ENCODE data around the gene SND1. TPM values are rescaled to one million over a fixed set of nuclear protein-coding genes. Genes with fewer than 3 reads are reported as not detected.
A peak's percentile ranks its signal among the peaks of the same experiment; 100 is the strongest.

SND1 gene
- total RNA-seq, 2 experiments from 2014 or later, result 169 to 174 TPM

DNA sequence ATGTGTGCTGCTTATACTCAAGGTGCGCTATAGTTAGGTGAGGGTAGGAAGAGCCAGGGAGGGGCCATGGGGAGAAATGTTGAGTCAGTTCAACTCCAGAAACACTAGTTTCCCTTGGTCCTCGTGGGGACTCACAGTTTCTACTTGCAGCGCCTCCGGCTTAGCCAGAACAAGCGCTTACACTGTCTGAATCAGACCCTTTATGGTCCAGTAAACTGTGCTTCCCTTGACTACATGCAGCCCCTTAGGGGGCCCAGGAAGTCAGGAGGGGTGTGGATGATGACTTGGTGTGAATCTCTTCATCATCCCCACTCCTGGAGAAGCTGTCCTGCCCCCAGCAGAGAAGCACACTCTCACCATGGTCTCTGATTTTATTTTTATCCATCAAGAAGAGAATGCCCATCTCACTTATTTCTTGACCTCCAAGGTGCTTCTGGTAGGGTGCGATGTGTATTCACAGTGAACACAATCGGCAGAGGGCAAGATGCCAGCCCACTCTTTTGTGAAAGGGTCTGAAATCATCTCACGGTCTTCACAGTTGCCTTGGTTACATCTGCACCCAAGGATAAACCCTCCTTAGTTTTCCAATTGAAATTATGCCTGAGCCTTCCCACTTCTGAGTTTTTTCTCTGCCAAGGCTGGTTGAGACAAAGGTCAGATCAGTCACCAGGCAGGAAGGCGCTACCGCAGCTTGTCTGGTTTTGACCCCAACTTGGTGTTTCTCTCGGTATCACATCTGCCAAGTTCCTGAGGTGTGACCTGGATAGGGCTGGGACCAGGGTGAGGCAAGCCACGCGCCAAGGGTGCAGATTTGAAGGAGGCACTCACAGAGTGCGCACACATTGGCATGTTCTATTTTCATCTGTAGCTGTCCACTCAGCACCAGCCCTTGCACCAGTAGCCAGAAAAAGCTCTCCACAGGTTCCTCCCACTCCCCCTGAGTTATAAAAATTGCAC, 441.9 kb downstream of the SND1 start:
- Mint-ChIP-seq H3K27me3 (ENCODE audit: low read depth) (no peaks in the 10 kb centered on the region), H3K9me3 (ENCODE audit: insufficient read depth) (no peaks in the 10 kb centered on the region), H3K4me1 (ENCODE audit: low read depth) (peaks cover 3% of the 10 kb centered on the region), H3K36me3 (ENCODE audit: low read depth) (peaks cover 35% of the 10 kb centered on the region), H3K4me3 (no peak overlapping the region), H3K27ac (no peak overlapping the region)
- ChIA-PET CTCF (no interaction called here), POLR2A (interaction anchor here (1.5 kb wide), 1 partner anchor 10 kb away, joined by 3 read pairs; no protein-coding TSS in a partner anchor)
- DNase-seq (no peak), ATAC-seq (no peak)

DNA sequence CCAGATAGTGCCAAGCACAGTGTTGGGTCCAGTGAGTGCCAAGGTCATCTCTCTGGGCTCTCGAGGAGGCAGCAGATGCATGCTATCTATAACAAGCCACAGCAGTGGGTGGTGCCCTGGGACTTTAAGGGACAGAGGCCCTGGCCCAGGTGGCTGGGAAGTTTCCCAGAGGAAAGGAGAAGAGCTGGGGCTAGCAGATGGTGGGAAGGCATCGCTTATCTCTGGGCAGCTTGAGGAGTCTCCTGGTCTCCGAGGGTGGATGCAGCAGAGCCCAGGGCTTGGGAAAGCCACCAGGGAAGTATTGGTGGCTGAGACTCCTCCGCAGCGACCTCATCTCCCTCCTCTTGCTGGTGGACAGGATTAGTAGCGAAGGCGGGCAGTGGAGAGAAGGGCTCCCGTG, 442.7 kb downstream of the SND1 start:
- Mint-ChIP-seq H3K4me3 (no peak overlapping the region), H3K4me1 (ENCODE audit: low read depth) (peaks cover 8% of the 10 kb centered on the region), H3K27ac (peak overlapping the region; percentile 50), H3K9me3 (ENCODE audit: insufficient read depth) (no peaks in the 10 kb centered on the region), H3K36me3 (ENCODE audit: low read depth) (peaks cover 31% of the 10 kb centered on the region), H3K27me3 (ENCODE audit: low read depth) (no peaks in the 10 kb centered on the region)
- CTCF ChIA-PET, result no interaction called here
- POLR2A ChIA-PET, result no interaction called here
- no peak for DNase-seq
- no peak for ATAC-seq

DNA sequence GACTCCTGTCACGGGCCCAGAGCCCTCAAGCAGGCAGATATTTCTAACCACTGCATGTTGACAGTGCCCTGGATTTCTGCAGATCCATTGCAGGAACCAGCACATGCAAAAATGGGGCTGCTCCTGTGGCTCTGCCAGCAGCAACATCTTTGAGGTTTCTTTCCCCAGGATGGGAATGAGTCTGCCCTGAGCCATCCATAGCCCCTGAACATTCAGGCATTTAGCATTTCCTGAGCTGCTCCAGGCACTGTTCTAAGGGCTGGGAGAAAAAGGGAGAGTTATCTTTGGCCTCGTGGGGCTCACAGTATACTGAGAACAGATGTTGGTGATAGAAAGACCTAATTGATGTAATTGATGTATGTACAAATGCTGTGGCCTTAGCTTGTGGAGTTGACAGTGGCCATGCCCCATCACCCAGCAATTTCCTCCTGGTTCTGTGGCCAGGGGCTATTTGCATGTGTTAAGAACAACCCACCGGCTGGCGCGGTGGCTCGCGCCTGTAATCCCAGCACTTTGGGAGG, 445.3 kb downstream of the SND1 start:
- Mint-ChIP-seq H3K4me3 (no peak overlapping the region), H3K4me1 (ENCODE audit: low read depth) (peaks cover 20% of the 10 kb centered on the region), H3K27ac (no peak overlapping the region), H3K36me3 (ENCODE audit: low read depth) (peaks cover 16% of the 10 kb centered on the region), H3K9me3 (ENCODE audit: insufficient read depth) (no peaks in the 10 kb centered on the region), H3K27me3 (ENCODE audit: low read depth) (no peaks in the 10 kb centered on the region)
- CTCF ChIA-PET, result interaction anchor here (0.6 to 3.3 kb wide), 2 partner anchors 38 to 225 kb away, joined by 3 to 11 read pairs; no protein-coding TSS in a partner anchor
- POLR2A ChIA-PET, result no interaction called here
- no peak for ATAC-seq
- DNase-seq, result no peak

DNA sequence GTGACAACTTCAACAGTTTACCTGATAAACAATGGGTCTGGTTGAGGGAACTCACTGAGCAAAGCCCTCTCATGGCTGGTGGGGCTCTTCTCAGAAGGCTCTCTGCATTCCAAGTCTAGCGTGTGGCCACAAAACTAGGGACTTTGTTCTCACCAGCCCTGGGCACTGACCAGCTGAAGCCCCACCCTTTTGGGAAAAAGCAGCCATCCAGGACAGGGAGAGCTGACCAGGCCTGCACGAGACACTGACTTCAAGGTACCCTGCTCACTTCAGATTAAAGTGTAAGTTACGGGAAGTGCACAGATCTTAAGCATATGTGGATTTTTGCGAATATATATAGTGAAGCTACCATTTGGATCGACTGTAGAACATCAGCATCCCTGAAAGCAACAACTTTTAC, 446.6 kb downstream of the SND1 start:
- no peak overlapping the region for H3K27ac Mint-ChIP-seq
- CTCF ChIA-PET, result interaction anchor here (1.4 to 3.3 kb wide), 2 partner anchors 37 to 39 kb away, joined by 3 to 11 read pairs; no protein-coding TSS in a partner anchor
- DNase-seq (no peak), ATAC-seq (no peak)
- no peaks in the 10 kb centered on the region for H3K27me3 Mint-ChIP-seq (ENCODE audit: low read depth)
- no peaks in the 10 kb centered on the region for H3K9me3 Mint-ChIP-seq (ENCODE audit: insufficient read depth)
- no peak overlapping the region for H3K4me3 Mint-ChIP-seq
- peaks cover 30% of the 10 kb centered on the region for H3K4me1 Mint-ChIP-seq (ENCODE audit: low read depth)
- peaks cover 13% of the 10 kb centered on the region for H3K36me3 Mint-ChIP-seq (ENCODE audit: low read depth)
- POLR2A ChIA-PET, result interaction anchor here (0.5 kb wide), 1 partner anchor 464 kb away, joined by 3 read pairs; no protein-coding TSS in a partner anchor

DNA sequence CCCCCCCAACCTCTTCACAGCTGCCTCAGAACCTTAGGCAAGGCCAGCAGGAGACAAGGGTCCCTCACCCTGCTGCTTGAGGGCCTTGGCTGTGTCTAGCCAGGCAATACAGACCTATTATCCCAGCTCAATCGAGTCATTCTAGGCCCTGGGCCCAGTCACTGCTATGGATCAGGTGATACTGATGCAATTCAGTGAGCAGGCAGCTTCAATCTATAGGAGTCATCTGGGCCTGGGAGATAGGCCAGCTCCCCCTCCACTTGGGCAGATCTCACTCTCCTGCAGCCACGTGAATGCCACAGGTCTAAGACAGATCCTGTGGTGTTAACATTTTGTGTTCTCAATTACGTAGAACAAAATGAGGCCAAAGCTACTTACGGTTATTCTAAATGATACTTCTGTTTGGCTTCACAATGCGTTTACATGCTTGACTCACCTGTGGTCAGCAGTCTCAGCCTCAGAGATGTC, 447.2 kb downstream of the SND1 start:
- Mint-ChIP-seq H3K36me3 (ENCODE audit: low read depth) (peaks cover 11% of the 10 kb centered on the region), H3K4me3 (no peak overlapping the region), H3K9me3 (ENCODE audit: insufficient read depth) (no peaks in the 10 kb centered on the region), H3K27ac (no peak overlapping the region), H3K4me1 (ENCODE audit: low read depth) (peaks cover 28% of the 10 kb centered on the region), H3K27me3 (ENCODE audit: low read depth) (no peaks in the 10 kb centered on the region)
- no peak for DNase-seq
- ATAC-seq, result no peak
- POLR2A ChIA-PET, result interaction anchor here (0.7 kb wide), 1 partner anchor 14 kb away, joined by 3 read pairs; no protein-coding TSS in a partner anchor
- CTCF ChIA-PET, result interaction anchor here (1.4 to 3.3 kb wide), 2 partner anchors 36 to 39 kb away, joined by 3 to 11 read pairs; no protein-coding TSS in a partner anchor

DNA sequence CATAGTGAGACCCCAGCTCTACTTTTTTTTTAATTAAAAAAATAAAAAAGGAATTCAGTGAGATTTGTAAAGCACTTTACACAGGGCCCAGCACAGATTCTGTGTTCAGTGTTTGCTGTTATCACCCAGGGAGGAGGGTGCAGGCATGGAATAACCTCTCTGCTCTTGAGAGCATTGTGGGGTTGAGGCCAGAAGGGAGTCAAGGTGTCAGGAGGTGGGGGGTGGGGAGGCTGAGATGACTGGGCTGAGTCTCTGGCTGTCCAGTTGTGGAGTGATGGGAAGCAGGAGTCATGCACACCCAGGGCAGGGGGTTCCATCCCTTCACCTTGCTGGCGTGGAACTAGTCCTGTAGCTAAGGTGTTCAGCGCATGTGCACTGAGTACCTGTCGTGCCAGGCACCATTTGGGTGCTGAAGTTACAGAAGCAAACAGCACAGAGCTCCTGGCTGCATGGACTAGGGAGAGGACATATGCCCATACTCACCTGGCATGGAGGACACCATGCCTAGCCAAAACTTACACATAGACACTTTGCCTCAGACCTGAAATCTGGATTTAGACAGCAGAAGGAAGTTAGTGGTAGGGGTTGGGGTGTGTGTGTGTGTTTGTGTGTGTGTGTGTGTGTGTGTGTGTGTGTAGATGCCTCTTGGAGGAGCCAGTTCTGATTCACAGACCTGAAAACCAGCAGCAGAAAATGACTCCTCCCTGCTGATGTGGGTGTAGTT, 448.4 kb downstream of the SND1 start:
- DNase-seq, result no peak
- H3K4me3 Mint-ChIP-seq, result no peak overlapping the region
- ChIA-PET CTCF (no interaction called here), POLR2A (no interaction called here)
- no peaks in the 10 kb centered on the region for H3K9me3 Mint-ChIP-seq (ENCODE audit: insufficient read depth)
- no peaks in the 10 kb centered on the region for H3K27me3 Mint-ChIP-seq (ENCODE audit: low read depth)
- H3K4me1 Mint-ChIP-seq (ENCODE audit: low read depth), result peaks cover 36% of the 10 kb centered on the region
- no peak for ATAC-seq
- H3K36me3 Mint-ChIP-seq (ENCODE audit: low read depth), result peaks cover 7% of the 10 kb centered on the region
- H3K27ac Mint-ChIP-seq, result peak overlapping the region; percentile 47

DNA sequence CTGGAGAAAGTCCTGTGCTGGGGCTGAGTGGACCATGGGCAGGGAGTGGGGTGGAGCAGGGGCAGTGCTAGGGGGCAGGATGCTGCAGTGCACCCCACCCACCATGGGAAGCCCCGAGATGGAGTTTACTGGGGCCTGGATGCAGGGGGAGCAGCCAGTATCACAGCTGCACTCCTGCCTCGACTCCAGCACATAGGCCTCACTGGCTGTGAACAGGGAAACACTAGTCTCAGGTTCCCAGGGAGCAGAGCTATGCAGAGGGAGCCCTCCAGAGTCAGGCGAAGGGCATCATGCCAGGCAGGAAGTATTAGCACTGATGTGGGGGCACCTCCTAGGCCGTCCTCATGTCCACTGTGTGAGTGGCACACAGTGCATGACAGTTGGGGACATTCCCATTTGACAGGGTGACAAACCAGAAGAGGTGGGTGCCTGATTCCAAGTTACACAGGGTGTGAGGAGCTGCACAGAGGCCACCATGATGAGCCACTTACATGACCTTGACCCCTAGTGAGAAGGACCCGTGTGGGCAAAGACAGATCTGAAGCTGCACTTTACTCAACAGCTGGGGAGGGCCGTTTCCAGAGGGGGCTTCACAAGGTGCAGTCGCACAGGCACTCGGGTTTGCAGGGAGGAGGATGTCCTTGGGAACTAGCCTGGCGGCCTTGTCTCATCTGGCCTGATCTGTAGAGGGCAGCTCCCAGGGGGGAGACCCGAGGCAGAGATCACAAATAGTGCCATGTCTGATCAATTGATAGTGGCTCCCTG, 449.1 kb downstream of the SND1 start:
- ChIA-PET CTCF (interaction anchor here (3.3 kb wide), 1 partner anchor 108 kb away, joined by 16 read pairs; no protein-coding TSS in a partner anchor), POLR2A (no interaction called here)
- DNase-seq (no peak), ATAC-seq (no peak)
- no peak overlapping the region for H3K4me3 Mint-ChIP-seq
- H3K27ac Mint-ChIP-seq, result peak overlapping the region; percentile 47
- H3K4me1 Mint-ChIP-seq (ENCODE audit: low read depth), result peaks cover 39% of the 10 kb centered on the region
- H3K9me3 Mint-ChIP-seq (ENCODE audit: insufficient read depth), result no peaks in the 10 kb centered on the region
- H3K27me3 Mint-ChIP-seq (ENCODE audit: low read depth), result no peaks in the 10 kb centered on the region
- peaks cover 3% of the 10 kb centered on the region for H3K36me3 Mint-ChIP-seq (ENCODE audit: low read depth)

DNA sequence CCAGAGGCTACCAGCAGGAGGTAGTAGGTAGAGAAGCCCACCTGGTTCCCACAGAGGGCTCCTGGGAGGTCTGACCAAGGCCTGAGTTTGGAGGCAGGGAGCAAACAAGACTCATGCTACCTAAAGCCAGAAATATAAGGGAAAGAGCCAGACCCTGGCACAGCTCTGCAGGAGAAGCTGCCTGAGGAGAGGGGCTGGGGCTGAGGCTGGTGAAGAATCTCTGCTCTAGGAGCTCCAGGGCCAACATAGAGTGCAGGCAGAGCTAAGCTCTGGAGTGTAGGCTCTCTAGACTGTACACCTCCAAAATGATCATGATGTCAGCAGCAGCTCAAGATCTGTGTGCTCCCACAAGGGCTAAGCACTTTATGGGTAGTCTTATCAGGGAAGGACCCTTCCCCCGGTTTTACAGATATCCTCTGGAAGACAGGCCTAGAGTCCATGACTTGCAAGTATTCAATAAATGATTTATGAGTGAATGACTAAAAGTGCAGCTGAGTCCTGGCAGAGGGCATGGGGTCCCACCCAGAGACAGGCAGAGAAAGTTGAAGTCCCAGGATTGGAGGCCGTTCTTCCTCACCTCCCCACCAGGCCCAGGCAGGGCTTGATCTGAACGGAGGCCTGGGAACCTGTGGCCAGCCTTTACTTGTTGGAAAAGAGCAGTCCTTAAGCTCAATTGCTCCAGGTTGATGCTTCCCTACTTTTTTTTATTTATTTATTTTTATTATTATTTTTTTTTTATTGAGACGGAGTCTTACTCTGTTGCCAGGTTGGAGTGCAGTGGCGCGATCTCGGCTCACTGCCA, 450.7 kb downstream of the SND1 start:
- no peaks in the 10 kb centered on the region for H3K9me3 Mint-ChIP-seq (ENCODE audit: insufficient read depth)
- peak overlapping the region; percentile 64 for H3K27ac Mint-ChIP-seq
- H3K4me3 Mint-ChIP-seq, result peak overlapping the region; percentile 74
- DNase-seq (no peak), ATAC-seq (no peak)
- peaks cover 54% of the 10 kb centered on the region for H3K4me1 Mint-ChIP-seq (ENCODE audit: low read depth)
- ChIA-PET CTCF (interaction anchor here (1.0 to 3.3 kb wide), 2 partner anchors 106 to 218 kb away, joined by 3 to 16 read pairs; no protein-coding TSS in a partner anchor), POLR2A (interaction anchor here (0.8 kb wide), 1 partner anchor 42 kb away, joined by 3 read pairs; no protein-coding TSS in a partner anchor)
- H3K36me3 Mint-ChIP-seq (ENCODE audit: low read depth), result no peaks in the 10 kb centered on the region
- H3K27me3 Mint-ChIP-seq (ENCODE audit: low read depth), result no peaks in the 10 kb centered on the region

DNA sequence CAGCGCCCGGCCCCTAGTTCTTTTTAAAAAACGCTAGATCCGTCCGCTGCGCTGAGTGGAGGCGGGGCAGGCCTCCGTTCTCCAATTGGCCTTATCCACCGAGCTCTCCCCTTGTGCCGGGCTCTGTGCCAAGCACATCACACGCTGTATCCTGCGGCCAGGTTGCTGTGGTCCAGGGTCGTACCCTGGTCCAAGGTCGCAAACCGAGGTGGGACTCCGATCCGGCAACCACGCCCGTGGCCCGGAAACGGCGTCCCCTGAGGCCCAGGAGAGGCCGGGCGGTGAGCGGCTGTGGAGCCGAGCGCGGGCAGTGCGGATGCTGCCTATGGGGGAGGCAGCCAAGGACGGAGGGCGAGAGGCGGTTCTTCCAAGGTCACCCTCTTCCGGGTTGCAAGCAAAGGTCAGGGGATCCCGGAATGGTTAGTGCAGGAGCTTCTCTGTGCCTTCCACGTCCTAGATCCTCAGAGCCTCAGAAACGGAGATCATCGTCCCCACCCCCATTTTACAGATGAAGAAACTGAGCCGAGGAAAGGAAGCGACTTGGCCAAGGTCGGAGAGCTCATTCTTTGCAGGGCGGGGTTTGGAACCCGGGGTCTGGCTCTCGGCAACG, 451.6 kb downstream of the SND1 start:
- POLR2A ChIA-PET, result interaction anchor here (0.9 to 1.0 kb wide), 2 partner anchors 9 to 11 kb away, joined by 3 read pairs; no protein-coding TSS in a partner anchor
- ATAC-seq (peak; percentile 59), DNase-seq (peak; percentile 51)
- Mint-ChIP-seq H3K4me1 (ENCODE audit: low read depth) (peaks cover 61% of the 10 kb centered on the region), H3K27me3 (ENCODE audit: low read depth) (no peaks in the 10 kb centered on the region), H3K27ac (peak overlapping the region; percentile 88), H3K36me3 (ENCODE audit: low read depth) (no peaks in the 10 kb centered on the region), H3K4me3 (peak overlapping the region; percentile 74), H3K9me3 (ENCODE audit: insufficient read depth) (no peaks in the 10 kb centered on the region)
- CTCF ChIA-PET, result interaction anchor here (1.0 to 3.3 kb wide), 5 partner anchors 32 to 395 kb away, joined by 3 to 16 read pairs (median 3); no protein-coding TSS in a partner anchor

Data from activated CD8-positive, alpha-beta T cell treated with anti-CD3 and anti-CD28 coated beads, Interleukin-2, amount 10 ng/mL, durations not matched to agents 7 days and 5 days (primary cell).